ENCODE data around the gene RHCE.

GRCh38 chr1:25369241-25369640, 51.4 kb downstream of the RHCE start:
- TF ChIP-seq CTCF (IDR thresholded peaks at IDR 0.05 in 2 of 3, conservative IDR thresholded peaks at IDR 0.05 in 1 of 3; ENCODE audit: insufficient read depth in 2 of 3, low read depth in 1 of 3, low read length in 3 of 3): peak in 2 of 3 experiments; percentile 21 to 34; a peak in 3 of 6 replicates
- no peak for TF ChIP-seq FOXA3 (CRISPR knock-in tag; conservative IDR thresholded peaks at IDR 0.05 in 1 of 2, IDR thresholded peaks at IDR 0.05 in 1 of 2)
- no peak for TF ChIP-seq CBX3 (IDR thresholded peaks at IDR 0.05; ENCODE audit: borderline replicate concordance in 1 of 2, low read length in 2 of 2)
- no peak for TF ChIP-seq DACH1 (IDR thresholded peaks at IDR 0.05; ENCODE audit: partially characterized antibody)
- TF ChIP-seq CBFB (CRISPR knock-in tag; IDR thresholded peaks at IDR 0.05): no peak
- no peak for TF ChIP-seq POLR2AphosphoS5 (IDR thresholded peaks at IDR 0.05; ENCODE audit: control insufficient read depth, insufficient read depth, low read depth, low read length)
- no peak for TF ChIP-seq EGR1 (conservative IDR thresholded peaks at IDR 0.05)
- TF ChIP-seq CEBPB (tag; IDR thresholded peaks at IDR 0.05): no peak

Measured in K562 (cell line).